Renal pelvis (tissue), 12 donors: ENCODE results near the gene PRR23B. TPM values are rescaled to one million over a fixed set of nuclear protein-coding genes. Genes with fewer than 3 reads are reported as not detected.
"Not testable (repeated sequence)": the region's sequence is repeated elsewhere in the genome, so short reads cannot be mapped to it uniquely, and the experiment has no call there.

Experiments
- DNase-seq: peaks from one replicate; pipeline ENCODE4 v3.0.0-alpha.2; 2013
- long read RNA-seq, 16 experiments: transcript quantifications; one replicate each; lab custom pipeline, GENCODE V29; 2026
- polyA plus RNA-seq, 3 donors: library from polyadenylated mRNA; unstranded; fragments of 120-200 nt; gene quantifications; one replicate each; pipeline ENCODE4 v1.2.1, GENCODE V29; 2013; ENCODE audit not compliant: insufficient read length in 3 of 3

Gene PRR23B
- polyA plus RNA-seq: not detected
- long read RNA-seq, donor 1: 0 reads
- long read RNA-seq, donor 2: 0 reads
- long read RNA-seq, donor 3: 0 reads
- long read RNA-seq, donor 4: 0 reads
- long read RNA-seq, donor 5: 0 reads
- long read RNA-seq, donor 6: 0 reads
- long read RNA-seq, donor 7: 0 reads
- long read RNA-seq, donor 8: 0 reads
- long read RNA-seq, donor 9: 0 reads
- long read RNA-seq, donor 10: 0 reads
- long read RNA-seq, donor 11: 0 reads
- long read RNA-seq, donor 12: 0 reads
- long read RNA-seq, donor 13: 0 reads
- long read RNA-seq, donor 14: 0 reads
- long read RNA-seq, donor 15: 0 reads
- long read RNA-seq, donor 16: 0 reads

DNA sequence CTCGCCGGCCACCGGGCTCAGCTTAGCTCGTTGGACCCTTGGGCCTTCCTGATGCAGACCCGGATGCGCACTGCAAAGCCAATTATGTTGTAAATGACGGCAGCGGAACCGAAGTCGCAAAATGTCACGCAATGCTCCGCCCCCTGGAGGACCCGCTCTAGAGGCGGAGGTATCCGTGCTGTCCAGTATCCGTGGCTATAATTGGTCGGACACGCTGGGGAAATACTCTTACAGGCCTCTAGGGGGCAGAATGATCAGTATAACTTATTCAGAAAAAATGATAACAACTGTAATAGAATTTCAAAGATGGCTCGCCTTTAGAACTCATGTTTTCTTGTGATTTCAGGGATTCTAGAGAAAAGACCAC is at the start of gene PRR23B:
Gene PRR23B, minus strand, starts transcription at position 59 of the 367 bp plus-strand sequence. CDS start 265 bp downstream, outside the sequence.
- DNase-seq: no peak

DNA sequence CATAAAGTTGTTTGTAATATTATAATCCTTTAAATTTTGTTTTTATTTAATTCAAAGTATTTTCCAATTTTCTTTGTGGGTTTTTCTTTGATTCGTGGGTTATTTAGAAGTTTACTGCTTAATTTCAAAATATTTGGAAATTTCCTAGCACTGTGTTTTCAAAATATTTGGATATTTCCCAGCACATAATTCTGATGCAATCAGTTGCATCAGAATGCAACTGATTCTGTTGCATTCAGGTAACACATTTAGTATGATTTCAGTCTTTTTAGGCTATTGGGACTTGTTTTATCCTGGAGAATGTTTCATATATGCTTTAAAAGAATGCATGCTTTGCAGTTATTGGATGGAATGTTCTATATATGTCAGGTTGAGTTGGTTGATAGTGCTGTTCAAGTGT is 42.2 kb upstream of the PRR23B start:
- no peak for DNase-seq

DNA sequence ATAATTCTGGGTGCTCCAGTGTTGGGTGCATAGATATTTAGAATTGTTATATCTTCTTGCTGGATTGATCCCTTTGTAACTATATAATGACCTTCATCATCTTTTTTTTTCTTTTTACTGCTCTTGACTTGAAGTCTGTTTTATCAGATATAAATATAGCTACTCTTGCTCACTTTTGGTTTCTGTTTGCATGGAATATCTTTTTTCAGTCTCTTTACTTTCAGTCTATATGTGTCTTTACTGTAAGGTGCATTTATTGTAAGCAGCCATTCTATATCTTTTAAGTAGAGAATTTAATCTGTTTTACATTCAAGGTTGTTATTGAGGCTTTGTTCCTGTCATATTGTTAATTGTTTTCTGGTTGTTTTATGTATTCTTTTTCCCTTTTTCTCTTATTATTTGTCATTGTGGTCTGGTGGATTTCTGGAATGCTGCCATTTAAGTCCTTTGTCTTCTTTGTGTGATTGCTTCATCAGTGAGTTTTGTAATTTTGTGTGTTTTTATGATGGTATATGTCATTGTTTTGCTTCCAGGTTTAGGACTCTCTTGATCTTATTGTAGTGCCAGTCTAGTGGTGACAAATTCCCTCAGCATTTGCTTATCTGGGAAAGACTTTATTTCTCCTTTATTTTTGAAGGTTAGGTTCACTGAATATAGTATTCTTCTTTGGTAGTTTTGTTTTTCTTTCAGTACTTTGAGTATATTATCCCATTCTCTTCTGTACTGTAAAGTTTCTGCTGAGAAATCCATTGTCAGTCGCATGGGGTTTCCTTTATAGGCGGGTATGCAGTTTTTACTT is 32.3 kb upstream of the PRR23B start:
- no peak for DNase-seq

DNA sequence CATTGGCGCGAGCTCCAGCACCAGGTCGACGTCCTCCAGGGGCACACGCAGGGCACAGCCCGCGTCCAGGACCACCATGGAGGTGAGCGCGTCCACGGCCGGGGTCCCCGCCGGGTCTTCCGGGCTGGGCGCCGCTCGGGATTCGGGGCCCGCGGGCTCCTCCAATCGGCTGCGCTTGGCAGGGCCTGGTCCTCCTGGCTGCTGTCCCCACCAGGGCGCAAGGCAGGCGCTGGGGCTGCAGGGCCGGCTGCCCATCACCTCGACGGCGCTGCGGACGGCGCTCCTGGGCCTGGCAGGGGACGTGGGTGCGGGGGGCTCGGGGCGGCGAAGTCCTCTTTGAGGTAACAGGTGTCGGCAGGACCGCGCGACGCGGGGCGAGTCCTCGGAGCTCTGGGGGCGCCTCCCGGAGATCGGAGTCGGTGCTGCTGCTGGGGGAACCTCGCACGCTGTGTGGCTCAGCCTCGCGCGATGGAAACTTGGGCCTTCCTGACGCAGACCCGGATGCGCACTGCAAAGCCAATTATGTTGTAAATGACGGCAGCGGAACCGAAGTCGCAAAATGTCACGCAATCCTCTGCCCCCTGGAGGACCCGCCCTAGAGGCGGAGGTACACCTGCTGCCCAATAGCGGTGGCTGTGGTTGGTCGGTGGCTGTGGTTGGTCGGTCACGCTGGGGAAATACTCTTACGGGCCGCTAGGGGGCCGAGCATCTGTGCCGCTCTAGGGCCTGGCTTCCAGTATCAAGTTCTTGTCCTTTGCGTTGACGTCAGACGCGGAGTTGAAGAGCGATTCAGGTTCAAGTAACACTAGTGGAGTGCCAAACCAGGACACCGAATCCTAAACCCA is 23.9 kb upstream of the PRR23B start, which contains the start of gene PRR23C:
Gene PRR23C, minus strand, starts transcription at position 527 of the 845 bp plus-strand sequence. Its CDS starts 272 bp downstream, at position 255.
- no peak for DNase-seq

DNA sequence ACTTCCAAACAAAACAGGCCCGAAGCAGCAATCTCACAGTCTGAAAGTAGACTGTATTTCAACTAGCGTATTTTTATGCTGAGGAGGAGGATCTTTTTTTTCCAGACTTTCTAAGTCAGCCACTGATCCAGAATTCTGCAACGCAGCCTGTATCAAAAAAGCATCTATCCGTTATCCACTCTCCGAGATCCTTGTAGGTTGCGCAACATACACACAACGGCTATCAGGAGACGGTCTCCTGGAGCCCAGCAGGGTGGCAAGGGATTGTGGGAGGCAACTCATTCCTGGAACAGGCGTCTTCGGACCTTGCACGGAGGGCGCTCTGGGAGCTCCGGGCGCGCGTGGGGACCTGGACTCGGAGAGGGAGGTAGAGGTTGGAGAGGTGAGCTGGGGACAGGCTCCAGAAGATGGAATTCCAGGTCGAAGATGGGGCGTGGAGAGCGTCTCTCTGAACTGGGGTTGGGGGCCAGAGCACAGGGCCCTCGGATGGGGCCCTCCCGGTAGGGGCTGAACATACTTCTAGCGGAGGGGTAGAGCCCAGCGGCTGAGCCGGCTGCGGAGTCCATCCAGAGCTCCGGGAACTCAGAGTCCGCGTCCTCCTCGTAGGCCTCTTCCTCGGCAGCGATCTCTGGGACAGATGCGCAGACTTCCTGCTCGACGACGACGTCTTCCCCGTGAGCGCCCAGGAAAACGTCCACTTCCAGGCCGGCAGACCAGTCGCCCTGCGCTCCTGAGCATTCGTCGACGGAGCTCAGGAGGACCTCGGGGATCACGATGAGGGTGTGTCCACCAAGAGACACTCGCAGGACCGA is 23.0 kb upstream of the PRR23B start:
- DNase-seq: no peak

DNA sequence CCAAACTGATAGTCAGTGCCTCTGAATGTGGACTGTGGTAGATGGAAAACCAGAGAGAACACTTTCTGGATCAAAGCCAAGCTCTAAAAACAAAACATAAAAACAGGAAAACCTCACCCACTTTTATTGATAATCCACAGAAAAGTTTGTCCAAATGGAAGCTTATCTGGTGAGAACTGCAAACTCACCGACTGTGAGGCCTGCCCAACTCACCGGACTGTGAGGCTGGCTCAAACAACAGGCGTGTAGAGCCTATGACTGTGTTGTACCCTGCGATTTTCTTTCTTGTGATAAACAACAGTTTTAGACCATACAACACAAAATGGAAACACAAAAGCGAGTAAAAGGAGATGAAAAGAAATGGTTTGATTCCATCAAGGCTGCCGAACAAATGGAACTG is 16.8 kb upstream of the PRR23B start:
- DNase-seq: no peak

DNA sequence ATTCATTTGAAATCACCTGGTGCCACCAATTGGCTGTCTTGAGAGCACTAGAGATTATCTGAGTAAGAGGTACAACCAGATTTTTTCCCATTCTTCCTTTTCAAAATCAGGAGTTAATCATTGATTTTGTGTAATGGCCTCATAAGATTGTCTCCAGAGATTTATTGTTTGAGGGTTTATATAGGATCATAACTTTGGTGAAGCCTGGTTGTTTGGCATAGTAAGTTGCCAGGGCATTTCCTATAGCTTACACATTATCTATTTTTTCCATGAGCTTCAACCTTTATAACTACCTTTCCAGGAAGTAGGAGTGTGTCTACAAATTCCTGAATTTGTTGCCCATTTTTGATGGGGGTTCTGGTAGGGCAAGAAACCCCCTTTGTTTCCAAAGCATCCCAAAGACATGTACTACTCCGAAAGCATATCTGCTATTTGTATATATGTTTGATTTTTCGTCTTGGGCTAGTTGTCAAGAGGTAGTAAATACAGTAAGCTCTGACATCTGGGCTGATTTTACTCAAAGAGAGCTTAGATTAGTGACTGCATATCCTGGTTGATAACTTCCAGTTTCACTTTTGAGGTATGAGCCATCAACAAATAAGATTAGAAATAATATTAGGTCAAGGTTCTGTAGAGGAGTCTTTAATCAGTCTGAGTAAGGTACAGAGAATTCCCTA is 11.7 kb upstream of the PRR23B start:
- DNase-seq: no peak

DNA sequence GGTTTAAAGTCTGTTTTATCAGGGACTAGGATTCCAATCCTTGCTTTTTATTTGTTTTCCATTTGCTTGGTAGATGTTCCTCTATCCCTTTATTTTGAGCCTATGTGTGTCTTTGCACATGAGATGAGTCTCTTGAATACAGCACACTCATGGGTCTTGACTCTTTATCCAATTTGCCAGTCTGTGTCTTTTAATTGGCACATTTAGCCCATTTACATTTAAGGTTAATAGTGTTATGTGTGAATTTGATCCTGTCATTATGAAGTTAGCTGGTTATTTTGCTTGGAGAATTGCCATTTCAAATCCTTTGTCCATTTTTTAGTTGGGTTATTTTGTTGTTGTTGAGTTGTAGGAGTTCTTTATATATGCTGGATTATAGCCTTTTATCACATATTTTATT is 9.8 kb upstream of the PRR23B start:
- not testable (repeated sequence) for DNase-seq

DNA sequence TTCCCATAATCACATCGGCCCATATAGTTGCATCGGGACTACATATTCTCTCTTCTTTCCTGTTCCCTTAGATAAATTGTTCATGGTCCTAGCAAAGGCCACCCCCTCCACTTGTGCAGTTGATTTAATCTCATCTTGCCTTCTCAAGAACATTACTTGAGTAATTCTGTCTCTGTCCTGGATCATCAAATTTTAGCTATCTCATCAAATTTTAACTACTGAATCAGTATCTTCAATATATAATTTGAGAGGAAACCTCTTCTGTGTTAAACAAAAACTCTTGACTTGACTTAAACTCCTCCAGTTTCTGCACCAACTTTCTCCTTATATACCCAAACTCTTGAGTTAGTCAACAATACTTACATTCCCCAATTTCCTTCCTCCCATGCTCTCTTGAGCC is 4.2 kb upstream of the PRR23B start:
- no peak for DNase-seq

DNA sequence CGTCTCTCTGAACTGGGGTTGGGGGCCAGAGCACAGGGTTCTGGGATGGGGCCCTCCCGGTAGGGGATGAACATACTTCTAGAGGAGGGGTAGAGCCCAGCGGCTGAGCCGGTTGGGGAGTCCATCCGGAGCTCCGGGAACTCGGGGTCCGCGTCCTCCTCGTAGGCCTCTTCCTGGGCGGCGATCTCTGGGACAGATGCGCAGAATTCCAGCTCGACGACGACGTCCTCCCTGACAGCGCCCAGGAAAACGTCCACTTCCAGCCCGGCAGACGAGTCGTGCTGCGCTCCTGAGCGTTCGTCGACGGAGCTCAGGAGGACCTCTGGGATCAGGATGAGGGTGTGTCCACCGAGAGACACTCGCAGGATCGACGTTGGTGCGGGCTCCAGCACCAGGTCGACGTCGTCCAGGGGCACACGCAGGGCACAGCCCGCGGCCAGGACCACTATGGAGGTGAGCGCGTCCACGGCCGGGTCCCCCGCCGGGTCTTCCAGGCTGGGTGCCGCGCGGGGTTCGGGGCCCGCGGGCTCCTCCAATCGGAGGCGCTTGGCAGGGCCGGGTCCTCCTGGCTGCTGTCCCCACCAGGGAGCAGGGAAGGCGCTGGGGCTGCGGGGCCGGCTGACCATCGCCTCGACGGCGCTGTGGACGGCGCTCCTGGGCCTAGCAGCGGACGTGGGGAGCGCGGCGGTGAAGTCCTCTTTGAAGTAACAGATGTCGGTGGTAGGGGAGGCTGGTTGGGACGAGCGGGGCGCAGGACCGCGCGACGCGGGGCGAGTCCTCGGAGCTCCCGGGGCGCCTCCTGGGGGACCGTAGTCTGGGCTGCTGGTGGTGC is 474 bp downstream of the PRR23B start:
- DNase-seq: no peak

DNA sequence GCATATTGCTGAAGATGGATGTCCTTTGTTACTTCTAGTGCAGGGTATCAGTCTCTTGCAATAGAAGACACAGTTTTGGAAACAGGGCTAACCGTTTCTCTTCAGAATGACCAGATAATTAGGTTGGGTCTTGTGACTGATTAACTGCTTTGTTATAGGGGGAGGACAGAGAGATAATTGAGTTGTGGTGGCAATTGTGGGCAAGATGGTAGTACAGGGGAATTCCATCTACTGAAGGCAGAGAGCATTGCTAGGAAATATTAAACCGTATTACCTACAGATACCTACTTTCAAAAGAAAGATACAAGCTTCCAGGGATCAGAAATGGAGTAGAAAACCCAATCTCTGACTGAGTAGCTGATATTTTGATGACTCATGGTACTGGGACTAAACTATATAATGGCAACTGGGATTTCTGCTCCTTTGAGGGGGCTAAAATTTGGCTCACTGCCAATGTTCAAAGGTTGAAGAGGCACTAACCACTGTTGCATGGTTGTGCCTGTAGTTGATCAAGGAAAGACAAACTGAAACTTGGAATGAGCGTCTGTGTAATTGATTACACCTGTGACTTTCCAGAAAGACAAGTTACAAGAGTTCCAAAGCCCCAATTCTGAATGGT is 4.2 kb downstream of the PRR23B start:
- no peak for DNase-seq

DNA sequence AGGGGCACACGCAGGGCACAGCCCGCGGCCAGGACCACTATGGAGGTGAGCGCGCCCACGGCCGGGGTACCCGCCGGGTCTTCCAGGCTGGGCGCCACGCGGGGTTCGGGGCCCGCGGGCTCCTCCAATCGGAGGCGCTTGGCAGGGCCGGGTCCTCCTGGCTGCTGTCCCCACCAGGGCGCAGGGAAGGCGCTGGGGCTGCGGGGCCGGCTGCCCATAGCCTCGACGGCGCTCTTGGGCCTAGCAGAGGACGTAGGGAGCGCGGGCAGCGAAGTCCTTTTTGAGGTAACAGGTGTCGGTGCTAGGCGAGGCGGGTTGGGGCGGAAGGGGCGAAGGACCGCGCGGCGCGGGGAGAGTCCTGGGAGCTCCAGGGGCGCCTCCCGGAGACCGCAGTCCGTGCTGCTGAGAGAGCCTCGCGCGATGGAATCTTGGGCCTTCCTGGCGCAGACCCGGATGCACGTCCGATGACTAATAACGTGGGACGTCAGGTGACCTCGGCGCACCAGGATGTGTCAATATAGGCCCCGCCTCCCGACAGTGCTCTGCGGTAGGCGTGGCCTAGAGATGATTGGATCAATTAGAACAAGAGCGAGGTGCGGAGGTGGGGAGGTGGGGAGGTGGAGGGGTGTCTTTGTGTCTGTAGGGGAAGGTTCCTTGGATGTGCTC is 14.5 kb downstream of the PRR23B start, which contains the start of gene PRR23A:
Gene PRR23A, minus strand, starts transcription at position 218 of the 666 bp plus-strand sequence. Its CDS starts 0 bp downstream, at position 218.
- DNase-seq: no peak

DNA sequence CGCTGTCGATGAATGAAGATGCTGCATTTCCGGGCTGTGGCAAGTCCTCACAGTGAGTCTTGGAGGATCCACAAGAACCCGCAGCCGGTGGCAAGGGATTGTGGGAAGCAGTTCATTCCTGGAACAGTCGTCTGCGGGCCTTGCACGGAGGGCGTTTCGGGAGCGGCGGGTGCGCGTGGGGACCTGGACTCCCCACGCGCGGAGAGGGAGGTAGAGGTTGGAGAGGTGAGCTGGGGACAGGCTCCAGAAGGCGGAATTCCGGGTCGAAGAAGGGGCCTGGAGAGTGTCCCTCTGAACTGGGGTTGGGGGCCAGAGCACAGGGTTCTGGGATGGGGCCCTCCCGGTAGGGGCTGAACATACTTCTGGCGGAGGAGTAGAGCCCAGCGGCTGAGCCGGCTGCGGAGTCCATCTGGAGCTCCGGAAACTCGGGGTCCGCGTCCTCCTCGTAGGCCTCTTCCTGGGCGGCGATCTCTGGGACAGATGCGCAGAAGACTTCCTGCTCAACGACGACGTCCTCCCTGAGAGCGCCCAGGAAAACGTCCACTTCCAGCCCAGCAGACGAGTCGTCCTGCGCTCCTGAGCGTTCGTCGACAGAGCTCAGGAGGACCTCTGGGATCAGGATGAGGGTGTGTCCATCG is 15.3 kb downstream of the PRR23B start:
- DNase-seq: no peak

DNA sequence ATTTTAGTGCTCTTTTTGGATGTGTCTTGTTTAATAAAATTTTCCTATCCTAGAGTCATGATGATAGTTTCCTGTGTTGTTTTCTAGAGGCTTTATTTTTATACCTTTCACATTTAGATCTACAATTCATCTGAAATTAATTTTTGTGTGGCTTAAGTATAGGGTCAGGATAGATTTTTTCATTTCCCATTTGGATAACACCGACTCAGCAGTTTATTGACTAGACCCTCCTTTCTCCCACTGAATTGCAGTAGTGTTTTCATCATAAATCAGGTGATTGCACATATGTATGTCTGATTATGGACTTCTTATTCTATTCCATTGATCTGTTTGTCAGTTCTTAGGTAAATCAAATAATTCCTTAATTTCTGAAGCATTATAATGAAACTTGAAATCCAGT is 25.0 kb downstream of the PRR23B start:
- no peak for DNase-seq

DNA sequence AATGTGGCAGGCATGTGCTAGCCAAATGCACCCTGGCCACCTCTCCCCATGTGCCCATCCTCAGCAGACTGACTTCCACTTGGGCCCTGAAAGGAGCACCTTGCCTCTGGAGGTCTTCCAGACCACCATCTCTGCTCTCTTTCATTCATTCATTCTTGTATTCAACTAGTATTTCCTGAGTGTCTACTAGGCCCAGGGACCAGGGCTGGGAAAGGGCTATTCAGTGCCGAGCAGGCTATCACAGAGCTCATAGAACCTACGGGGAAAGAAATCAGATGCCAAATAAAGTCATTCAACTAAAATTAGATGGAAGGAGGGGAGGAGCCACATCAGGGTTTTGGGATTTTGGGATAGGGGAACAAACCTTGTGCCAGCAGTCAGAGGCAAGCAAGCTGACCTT is 33.5 kb downstream of the PRR23B start:
- DNase-seq: no peak

DNA sequence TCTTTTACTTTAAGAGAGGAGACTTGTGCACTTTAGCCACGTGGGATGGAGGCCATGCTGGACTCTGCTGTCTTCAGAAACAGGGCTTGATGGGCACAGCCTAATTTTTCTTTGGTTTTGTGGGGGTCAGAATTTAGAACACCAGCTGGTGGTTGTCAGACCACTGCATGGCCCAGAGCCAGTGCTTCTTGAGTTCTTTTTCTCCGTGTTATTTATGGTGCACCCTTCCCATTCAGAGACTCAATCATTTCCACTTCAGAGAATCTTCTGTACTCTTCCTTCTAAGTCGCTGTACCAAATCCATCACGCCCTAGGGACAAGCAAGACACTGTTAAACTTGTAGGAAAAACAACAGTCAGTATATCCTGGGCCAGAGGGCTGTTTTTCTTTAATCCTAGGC is 34.8 kb downstream of the PRR23B start:
- DNase-seq: peak; percentile 37

DNA sequence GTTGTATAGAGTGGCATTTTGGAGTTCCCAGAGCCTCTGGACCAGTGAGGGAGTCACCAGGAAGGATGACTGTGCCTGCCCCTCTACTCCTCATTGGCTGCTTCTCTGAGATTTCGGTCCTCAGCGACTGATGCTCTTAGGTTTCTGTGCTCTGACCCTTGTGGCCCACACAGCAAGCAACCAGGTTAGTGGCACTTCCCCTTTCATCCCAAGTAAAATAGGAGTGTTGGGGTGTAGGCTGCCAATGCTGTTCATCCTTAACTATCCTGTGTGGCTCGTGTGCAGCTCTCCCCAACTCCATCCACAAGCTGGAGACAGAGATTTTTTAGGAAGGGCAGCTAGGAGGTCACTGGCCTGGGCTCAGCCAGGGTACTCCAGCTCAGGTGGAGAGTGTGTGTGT is 35.9 kb downstream of the PRR23B start:
- DNase-seq: no peak

DNA sequence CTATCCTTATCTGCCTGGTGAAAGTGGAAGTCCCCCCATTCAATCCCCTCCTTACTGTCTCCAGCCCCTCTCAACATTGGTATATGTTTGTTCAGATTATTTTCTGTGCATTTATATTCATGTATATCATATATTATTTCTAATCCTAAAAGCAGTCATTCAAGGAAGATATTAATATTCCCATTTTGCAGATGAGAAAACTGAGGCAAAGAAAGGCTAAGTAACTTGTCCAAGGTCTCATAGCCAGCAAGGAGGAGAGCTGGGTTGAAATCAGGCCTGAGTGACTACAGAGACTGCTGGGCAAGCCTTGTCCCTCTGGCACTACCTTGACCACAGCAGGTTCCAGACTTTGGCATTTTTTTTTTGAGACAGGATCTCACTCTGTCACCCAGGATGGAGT is 44.7 kb downstream of the PRR23B start:
- no peak for DNase-seq
